NB4 (cell line): ENCODE measurements around the gene SLC38A10.

Source experiments
- TF ChIP-seq, protein P1 (sequence below): IDR thresholded peaks from one replicate; pipeline ENCODE4 v1.5.1; 2012; ENCODE audit warnings: low read depth, low read length
- TF ChIP-seq, protein P2 (sequence below): IDR thresholded peaks from 2 replicates; pipeline ENCODE4 v1.6.1; 2011; ENCODE audit warnings: low read depth, low read length

DNA sequence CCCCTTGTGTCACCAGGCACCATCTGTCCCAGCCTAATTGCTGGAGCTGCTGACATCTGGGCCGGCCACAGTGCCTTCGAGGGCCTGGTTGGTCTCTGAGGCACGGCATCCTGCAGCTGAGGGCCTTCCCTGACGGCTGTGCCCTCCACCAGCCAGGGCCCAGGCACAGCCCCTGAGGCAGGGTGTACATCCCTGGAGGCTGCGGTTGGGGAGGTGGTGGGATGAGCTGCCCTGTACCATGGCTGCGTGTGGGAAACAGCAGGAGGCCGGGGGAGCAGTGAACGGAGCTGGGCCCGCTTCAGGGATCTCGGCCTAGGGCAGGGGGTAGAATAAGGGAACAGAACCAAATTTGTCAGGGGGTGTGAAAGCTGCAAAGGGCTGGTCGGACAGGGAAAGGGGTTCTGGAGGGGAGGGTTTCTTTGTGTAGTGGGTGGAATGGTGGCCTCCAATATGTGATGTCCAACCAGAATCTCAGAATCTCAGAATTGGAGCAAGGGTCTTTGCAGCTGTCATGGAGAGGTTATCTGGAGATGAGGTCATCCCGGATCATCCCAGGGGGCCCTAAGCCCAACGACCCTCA, 10.0 kb upstream of the SLC38A10 start:
- TF ChIP-seq, protein P1, sequence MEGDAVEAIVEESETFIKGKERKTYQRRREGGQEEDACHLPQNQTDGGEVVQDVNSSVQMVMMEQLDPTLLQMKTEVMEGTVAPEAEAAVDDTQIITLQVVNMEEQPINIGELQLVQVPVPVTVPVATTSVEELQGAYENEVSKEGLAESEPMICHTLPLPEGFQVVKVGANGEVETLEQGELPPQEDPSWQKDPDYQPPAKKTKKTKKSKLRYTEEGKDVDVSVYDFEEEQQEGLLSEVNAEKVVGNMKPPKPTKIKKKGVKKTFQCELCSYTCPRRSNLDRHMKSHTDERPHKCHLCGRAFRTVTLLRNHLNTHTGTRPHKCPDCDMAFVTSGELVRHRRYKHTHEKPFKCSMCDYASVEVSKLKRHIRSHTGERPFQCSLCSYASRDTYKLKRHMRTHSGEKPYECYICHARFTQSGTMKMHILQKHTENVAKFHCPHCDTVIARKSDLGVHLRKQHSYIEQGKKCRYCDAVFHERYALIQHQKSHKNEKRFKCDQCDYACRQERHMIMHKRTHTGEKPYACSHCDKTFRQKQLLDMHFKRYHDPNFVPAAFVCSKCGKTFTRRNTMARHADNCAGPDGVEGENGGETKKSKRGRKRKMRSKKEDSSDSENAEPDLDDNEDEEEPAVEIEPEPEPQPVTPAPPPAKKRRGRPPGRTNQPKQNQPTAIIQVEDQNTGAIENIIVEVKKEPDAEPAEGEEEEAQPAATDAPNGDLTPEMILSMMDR: no peak
- TF ChIP-seq, protein P2, sequence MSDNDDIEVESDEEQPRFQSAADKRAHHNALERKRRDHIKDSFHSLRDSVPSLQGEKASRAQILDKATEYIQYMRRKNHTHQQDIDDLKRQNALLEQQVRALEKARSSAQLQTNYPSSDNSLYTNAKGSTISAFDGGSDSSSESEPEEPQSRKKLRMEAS: no peak
